OCI-LY1 (cell line): ENCODE measurements around the gene MAP3K19.

Source experiments
- EZH2 ChIP-seq: fragments of 200-600 bp; sonication (generic), shearing (Covaris generic); IDR thresholded peaks from 2 replicates; pipeline ENCODE4 v1.8.0; 2017; ENCODE audit warnings: borderline replicate concordance, mixed run types, mild to moderate bottlenecking, antibody characterized with exemption, low read length, moderate library complexity, mixed read lengths
- TF ChIP-seq, protein P1 (sequence below): fragments of 200-600 bp; sonication (generic), shearing (Covaris generic); IDR thresholded peaks from 2 replicates; pipeline ENCODE4 v1.5.1; 2017; ENCODE audit warnings: mild to moderate bottlenecking, antibody characterized with exemption, low read length, moderate library complexity, mixed read lengths

DNA sequence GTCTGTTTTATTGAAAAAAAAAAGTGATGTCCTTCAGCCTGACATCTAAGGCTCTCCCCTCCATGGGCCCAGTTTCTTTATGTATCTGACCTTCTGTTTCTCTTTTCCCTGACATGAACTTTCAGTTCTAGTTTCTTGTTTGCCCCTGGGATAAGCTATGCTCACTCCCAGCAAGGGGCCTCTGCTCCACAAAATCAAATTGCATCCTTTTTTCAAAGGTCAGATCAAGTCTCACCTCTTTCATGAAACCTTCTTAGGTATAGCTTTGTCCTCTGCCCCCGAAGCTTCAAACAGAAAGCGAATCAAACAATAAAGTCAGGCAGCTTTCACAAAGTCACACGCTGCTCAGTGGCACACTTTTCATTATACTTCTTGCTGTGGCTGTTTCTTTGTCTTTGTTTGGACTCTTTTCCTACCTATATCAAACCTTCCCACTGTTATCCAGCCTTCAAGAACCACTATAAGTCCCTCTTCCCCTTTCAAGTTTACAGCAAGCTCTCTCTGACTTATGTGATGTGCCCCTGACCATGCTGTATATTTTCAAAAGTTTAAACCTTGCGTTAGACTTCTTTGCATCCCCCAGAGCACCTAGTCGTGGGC lies 23.3 kb downstream of the MAP3K19 start:
- TF ChIP-seq, protein P1, sequence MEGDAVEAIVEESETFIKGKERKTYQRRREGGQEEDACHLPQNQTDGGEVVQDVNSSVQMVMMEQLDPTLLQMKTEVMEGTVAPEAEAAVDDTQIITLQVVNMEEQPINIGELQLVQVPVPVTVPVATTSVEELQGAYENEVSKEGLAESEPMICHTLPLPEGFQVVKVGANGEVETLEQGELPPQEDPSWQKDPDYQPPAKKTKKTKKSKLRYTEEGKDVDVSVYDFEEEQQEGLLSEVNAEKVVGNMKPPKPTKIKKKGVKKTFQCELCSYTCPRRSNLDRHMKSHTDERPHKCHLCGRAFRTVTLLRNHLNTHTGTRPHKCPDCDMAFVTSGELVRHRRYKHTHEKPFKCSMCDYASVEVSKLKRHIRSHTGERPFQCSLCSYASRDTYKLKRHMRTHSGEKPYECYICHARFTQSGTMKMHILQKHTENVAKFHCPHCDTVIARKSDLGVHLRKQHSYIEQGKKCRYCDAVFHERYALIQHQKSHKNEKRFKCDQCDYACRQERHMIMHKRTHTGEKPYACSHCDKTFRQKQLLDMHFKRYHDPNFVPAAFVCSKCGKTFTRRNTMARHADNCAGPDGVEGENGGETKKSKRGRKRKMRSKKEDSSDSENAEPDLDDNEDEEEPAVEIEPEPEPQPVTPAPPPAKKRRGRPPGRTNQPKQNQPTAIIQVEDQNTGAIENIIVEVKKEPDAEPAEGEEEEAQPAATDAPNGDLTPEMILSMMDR: no peak
- TF ChIP-seq EZH2: no peak
